Measurements from ENCODE around the gene ZNF593OS. TPM values are rescaled to one million over a fixed set of nuclear protein-coding genes. Genes with fewer than 3 reads are reported as not detected.

ZNF593OS gene
- total RNA-seq: not detected

DNA sequence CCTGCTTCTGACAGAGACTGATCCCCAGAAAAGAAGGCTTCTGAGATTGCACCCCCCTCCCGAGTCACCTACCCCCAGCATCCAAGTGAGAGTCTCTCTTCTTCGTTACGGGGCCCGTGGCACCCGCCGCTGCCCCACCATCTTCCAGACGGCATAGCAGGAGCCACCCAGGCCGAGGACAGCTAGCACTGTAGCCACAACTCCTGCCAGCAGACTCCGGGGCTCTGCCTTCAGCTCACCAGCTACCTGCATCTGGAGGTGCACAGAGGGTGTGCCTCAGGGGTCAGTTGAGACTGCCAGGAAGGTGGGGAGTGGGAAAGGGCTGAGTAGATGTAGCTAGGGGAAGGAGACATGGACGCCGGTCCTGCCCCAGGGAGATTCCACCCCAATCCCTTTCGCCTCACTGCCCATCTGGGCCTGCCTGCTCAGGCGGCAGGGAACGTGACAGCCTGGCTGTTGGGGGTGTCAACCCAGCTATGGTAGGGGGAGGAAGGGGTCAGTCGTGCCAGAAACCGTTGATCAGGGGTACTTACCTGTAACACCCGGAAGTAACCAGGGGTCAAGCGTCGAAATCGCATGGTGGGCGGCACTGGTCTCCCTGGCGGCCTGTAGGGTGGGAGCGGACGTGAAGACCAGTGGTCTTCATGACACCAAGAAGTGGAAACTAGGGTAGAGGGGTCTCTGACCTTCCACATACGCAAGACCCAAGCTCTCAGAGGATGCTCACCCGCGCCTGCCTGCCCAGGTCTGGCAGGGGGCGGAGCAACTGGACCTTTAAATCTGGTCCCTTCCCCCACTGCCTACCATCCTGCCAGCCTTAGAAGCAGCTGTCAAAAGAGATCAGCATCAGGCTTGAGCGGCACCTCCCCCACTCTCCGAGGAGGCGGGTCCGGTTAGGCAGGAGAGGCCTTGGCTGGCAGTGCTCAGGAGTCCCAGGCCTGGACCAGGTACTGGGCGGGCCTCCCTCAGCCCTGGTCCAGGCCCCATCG is at the start of gene ZNF593OS:
Gene ZNF593OS, minus strand, starts transcription at position 749 of the 989 bp plus-strand sequence. Its CDS starts 171 bp downstream, at position 578.
- no peak for ATAC-seq
- ChIA-PET CTCF (interaction anchor here (0.9 to 4.2 kb wide), 4 partner anchors 26 to 150 kb away, joined by 4 to 69 read pairs (median 6); partner anchors contain the start of gene CEP85), POLR2A (interaction anchor here (1.1 kb wide), 2 partner anchors 15 to 64 kb away, joined by 3 read pairs; no protein-coding TSS in a partner anchor)
- peaks cover 22% of the 10 kb centered on the region for H3K4me1 Mint-ChIP-seq (ENCODE audit: low read depth)
- H3K4me3 Mint-ChIP-seq: peak within 1 kb of the TSS; percentile 89
- H3K36me3 Mint-ChIP-seq (ENCODE audit: low read depth): peaks cover 4% of the 10 kb centered on the region
- H3K27ac Mint-ChIP-seq: no peak within 1 kb of the TSS
- H3K9me3 Mint-ChIP-seq (ENCODE audit: insufficient read depth): no peaks in the 10 kb centered on the region
- peaks cover 6% of the 10 kb centered on the region for H3K27me3 Mint-ChIP-seq (ENCODE audit: low read depth)
- no peak for DNase-seq

DNA sequence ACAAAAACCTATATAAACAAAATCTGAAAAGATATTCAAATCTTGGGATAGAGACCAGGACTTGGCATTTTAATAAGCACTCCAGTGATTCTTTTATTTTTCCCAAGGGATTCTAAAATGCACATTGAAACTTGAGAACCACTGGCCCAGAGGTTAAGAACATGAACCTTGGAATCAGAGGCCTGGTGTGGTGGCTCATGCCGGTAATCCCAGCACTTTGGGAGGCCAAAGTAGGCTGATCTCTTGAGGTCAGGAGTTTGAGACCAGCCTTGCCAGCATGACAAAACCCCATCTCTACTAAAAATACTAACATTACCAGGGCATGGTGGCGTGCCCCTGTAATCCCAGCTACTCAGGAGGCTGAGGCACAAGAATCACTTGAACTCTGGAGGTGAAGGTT is 49.5 kb upstream of the ZNF593OS start:
- DNase-seq (no peak), ATAC-seq (no peak)
- ChIA-PET CTCF (interaction anchor here (4.5 kb wide), 1 partner anchor 13 kb away, joined by 28 read pairs; the partner anchor contains the start of gene CEP85), POLR2A (no interaction called here)
- Mint-ChIP-seq H3K4me3 (no peak overlapping the region), H3K27me3 (ENCODE audit: low read depth) (peaks cover 26% of the 10 kb centered on the region), H3K9me3 (ENCODE audit: insufficient read depth) (no peaks in the 10 kb centered on the region), H3K36me3 (ENCODE audit: low read depth) (no peaks in the 10 kb centered on the region), H3K27ac (no peak overlapping the region), H3K4me1 (ENCODE audit: low read depth) (peaks cover 11% of the 10 kb centered on the region)

GRCh38 chr1:26220199-26220912 is 48.7 kb upstream of the ZNF593OS start:
- DNase-seq (no peak), ATAC-seq (no peak)
- CTCF ChIA-PET: interaction anchor here (4.5 kb wide), 1 partner anchor 13 kb away, joined by 28 read pairs; the partner anchor contains the start of gene CEP85
- Mint-ChIP-seq H3K27me3 (ENCODE audit: low read depth) (peaks cover 20% of the 10 kb centered on the region), H3K4me3 (no peak overlapping the region), H3K27ac (no peak overlapping the region), H3K4me1 (ENCODE audit: low read depth) (peaks cover 5% of the 10 kb centered on the region), H3K9me3 (ENCODE audit: insufficient read depth) (no peaks in the 10 kb centered on the region), H3K36me3 (ENCODE audit: low read depth) (no peaks in the 10 kb centered on the region)
- POLR2A ChIA-PET: no interaction called here

GRCh38 chr1:26218906-26219494 is 47.4 kb upstream of the ZNF593OS start:
- Mint-ChIP-seq H3K9me3 (ENCODE audit: insufficient read depth) (no peaks in the 10 kb centered on the region), H3K4me1 (ENCODE audit: low read depth) (no peaks in the 10 kb centered on the region), H3K27ac (no peak overlapping the region), H3K4me3 (no peak overlapping the region), H3K36me3 (ENCODE audit: low read depth) (no peaks in the 10 kb centered on the region), H3K27me3 (ENCODE audit: low read depth) (peaks cover 8% of the 10 kb centered on the region)
- POLR2A ChIA-PET: no interaction called here
- DNase-seq (no peak), ATAC-seq (no peak)
- CTCF ChIA-PET: no interaction called here

DNA sequence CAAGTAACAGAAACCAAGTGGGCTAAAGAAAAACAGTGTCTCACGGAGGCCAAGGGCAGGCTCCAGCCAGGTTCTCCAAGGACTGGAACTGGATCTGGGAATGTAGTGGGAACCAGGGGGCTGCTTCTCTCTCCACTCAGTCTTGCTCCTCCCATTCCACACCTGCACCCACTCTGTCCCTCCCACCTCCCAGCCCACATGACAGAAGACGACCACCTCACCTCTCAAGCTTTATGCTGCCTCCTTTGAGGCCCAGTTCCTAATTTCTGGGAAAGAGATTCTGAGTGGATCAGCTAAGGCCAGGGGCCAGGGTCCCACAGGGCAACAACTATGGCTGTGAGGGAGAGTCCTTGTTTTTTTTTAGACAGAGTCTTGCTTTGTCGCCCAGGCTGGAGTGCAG is 43.6 kb upstream of the ZNF593OS start:
- POLR2A ChIA-PET: no interaction called here
- H3K9me3 Mint-ChIP-seq (ENCODE audit: insufficient read depth): no peaks in the 10 kb centered on the region
- CTCF ChIA-PET: interaction anchor here (1.9 kb wide), 1 partner anchor 19 kb away, joined by 4 read pairs; the partner anchor contains the start of gene CEP85

DNA sequence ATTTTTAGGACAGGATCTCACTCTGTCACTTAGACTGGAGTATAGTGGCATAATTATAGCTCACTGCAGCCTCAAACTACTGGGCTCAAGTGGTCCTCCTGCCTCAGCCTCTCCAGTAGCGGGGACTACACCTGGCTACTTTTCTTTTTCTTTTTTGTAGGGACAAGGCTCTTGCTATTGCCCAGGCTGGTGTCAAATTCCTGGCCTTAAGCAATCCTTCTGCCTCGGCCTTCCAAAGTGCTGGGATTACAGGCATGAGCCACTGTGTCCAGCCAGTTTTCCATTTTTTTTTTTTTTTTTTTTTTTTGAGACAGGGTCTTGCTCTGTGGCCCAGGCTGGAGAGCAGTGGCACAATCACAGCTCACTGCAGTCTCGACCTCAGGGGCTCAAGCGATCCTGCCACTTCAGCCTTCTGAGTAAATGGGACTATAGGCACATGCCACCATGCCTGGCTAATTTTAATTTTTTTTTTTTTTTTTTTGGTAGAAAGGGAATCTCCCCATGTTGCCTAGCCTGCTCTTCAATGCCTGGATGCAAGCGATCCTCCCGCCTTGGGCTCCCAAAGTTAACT is 41.8 kb upstream of the ZNF593OS start:
- no peak for ATAC-seq
- peaks cover 15% of the 10 kb centered on the region for H3K27me3 Mint-ChIP-seq (ENCODE audit: low read depth)
- no peaks in the 10 kb centered on the region for H3K9me3 Mint-ChIP-seq (ENCODE audit: insufficient read depth)
- H3K4me1 Mint-ChIP-seq (ENCODE audit: low read depth): no peaks in the 10 kb centered on the region
- no peaks in the 10 kb centered on the region for H3K36me3 Mint-ChIP-seq (ENCODE audit: low read depth)
- ChIA-PET POLR2A (no interaction called here), CTCF (interaction anchor here (0.5 to 1.9 kb wide), 4 partner anchors 20 to 256 kb away, joined by 3 to 9 read pairs (median 4); partner anchors contain the start of genes CEP85 and ZNF593)
- H3K27ac Mint-ChIP-seq: no peak overlapping the region
- DNase-seq: no peak
- H3K4me3 Mint-ChIP-seq: no peak overlapping the region

More for the DNA sequence above, 43.6 kb upstream of the ZNF593OS start:
- ATAC-seq: no peak
- no peak overlapping the region for H3K4me3 Mint-ChIP-seq
- no peak overlapping the region for H3K27ac Mint-ChIP-seq
- H3K36me3 Mint-ChIP-seq (ENCODE audit: low read depth): no peaks in the 10 kb centered on the region
- peaks cover 9% of the 10 kb centered on the region for H3K27me3 Mint-ChIP-seq (ENCODE audit: low read depth)
- no peak for DNase-seq
- no peaks in the 10 kb centered on the region for H3K4me1 Mint-ChIP-seq (ENCODE audit: low read depth)

DNA sequence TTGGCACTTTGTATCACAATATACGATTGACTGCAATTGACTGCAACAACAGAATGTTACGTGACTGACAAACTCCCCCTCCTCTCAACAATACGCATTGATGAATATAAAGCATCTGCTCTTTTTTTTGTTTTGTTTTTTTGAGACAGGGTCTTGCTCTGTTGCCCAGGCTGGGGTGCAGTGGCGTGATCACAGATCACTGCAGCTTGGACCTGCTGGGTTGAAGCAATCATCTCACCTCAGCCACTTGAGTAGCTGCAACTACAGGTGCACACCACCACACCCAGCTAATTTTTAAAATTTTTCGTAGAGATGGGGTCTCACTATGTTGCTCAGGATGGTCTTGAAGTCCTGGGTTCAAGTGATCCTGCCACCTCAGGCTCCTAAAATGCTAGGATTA is 41.1 kb upstream of the ZNF593OS start:
- no peaks in the 10 kb centered on the region for H3K9me3 Mint-ChIP-seq (ENCODE audit: insufficient read depth)
- no peak overlapping the region for H3K4me3 Mint-ChIP-seq
- peaks cover 15% of the 10 kb centered on the region for H3K27me3 Mint-ChIP-seq (ENCODE audit: low read depth)
- CTCF ChIA-PET: interaction anchor here (1.0 to 1.4 kb wide), 2 partner anchors 21 to 43 kb away, joined by 3 to 9 read pairs; partner anchors contain the start of genes CEP85 and ZNF593
- no peaks in the 10 kb centered on the region for H3K4me1 Mint-ChIP-seq (ENCODE audit: low read depth)
- no peak overlapping the region for H3K27ac Mint-ChIP-seq
- H3K36me3 Mint-ChIP-seq (ENCODE audit: low read depth): no peaks in the 10 kb centered on the region
- no peak for ATAC-seq
- POLR2A ChIA-PET: no interaction called here
- no peak for DNase-seq

GRCh38 chr1:26210147-26210870 is 38.7 kb upstream of the ZNF593OS start:
- Mint-ChIP-seq H3K9me3 (ENCODE audit: insufficient read depth) (no peaks in the 10 kb centered on the region), H3K27me3 (ENCODE audit: low read depth) (peaks cover 15% of the 10 kb centered on the region), H3K4me1 (ENCODE audit: low read depth) (no peaks in the 10 kb centered on the region), H3K4me3 (no peak overlapping the region), H3K36me3 (ENCODE audit: low read depth) (no peaks in the 10 kb centered on the region), H3K27ac (no peak overlapping the region)
- DNase-seq (no peak), ATAC-seq (no peak)
- POLR2A ChIA-PET: no interaction called here
- CTCF ChIA-PET: interaction anchor here (0.7 to 2.8 kb wide), 5 partner anchors 14 to 181 kb away, joined by 3 to 19 read pairs (median 3); partner anchors contain the start of gene CEP85

DNA sequence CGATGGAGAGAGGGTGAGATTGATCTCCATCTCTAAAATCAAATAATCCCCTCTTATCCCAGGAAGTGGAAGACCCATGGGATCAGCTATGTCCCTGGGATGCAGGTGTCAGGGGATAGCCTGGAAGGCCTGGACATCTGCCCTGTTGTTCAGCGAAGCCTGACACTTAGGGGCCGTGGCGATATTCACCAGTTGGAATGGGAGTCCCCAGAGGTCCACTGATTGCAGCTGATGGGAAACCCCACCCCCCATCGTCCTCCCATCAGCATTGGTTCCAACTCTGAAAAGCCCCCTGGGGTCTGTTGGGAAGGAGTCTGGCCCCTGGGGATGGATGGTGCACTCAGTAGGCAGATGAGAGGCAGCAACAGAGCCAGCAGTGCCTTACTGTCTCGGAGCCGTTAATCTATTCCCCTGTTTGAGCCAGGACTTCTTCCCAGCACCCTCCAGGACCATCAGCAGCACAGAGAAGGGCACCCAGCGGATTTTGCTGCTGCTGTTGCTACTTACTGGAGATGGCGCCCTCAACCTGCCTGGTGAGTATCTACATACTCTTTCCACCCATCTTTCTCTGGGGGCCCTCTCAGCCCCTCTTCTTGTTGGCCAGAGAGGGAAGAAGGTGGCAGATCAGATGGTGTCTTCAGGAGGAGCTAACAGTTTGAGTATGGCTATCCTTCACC is 32.1 kb upstream of the ZNF593OS start:
- CTCF ChIA-PET: interaction anchor here (0.7 to 4.2 kb wide), 10 partner anchors 12 to 214 kb away, joined by 3 to 34 read pairs (median 4); partner anchors contain the start of genes CD52, CEP85, ZNF593 and ZNF683
- Mint-ChIP-seq H3K4me1 (ENCODE audit: low read depth) (peaks cover 37% of the 10 kb centered on the region), H3K9me3 (ENCODE audit: insufficient read depth) (no peaks in the 10 kb centered on the region), H3K27ac (no peak overlapping the region), H3K36me3 (ENCODE audit: low read depth) (no peaks in the 10 kb centered on the region), H3K4me3 (no peak overlapping the region), H3K27me3 (ENCODE audit: low read depth) (peaks cover 4% of the 10 kb centered on the region)
- no peak for DNase-seq
- ATAC-seq: no peak
- POLR2A ChIA-PET: no interaction called here

GRCh38 chr1:26200413-26200812 is 28.8 kb upstream of the ZNF593OS start:
- peak overlapping the region; percentile 47 for H3K27ac Mint-ChIP-seq
- no peak for DNase-seq

More at GRCh38 chr1:26200413-26200812, 28.8 kb upstream of the ZNF593OS start:
- ChIA-PET CTCF (interaction anchor here (2.1 to 2.4 kb wide), 2 partner anchors 31 to 34 kb away, joined by 7 to 9 read pairs; partner anchors contain the start of genes C1orf232, CEP85 and ZNF593), POLR2A (no interaction called here)
- Mint-ChIP-seq H3K4me1 (ENCODE audit: low read depth) (peaks cover 37% of the 10 kb centered on the region), H3K9me3 (ENCODE audit: insufficient read depth) (no peaks in the 10 kb centered on the region), H3K27me3 (ENCODE audit: low read depth) (peaks cover 4% of the 10 kb centered on the region), H3K4me3 (no peak overlapping the region), H3K36me3 (ENCODE audit: low read depth) (no peaks in the 10 kb centered on the region)
- no peak for ATAC-seq

Data from activated CD8-positive, alpha-beta T cell treated with anti-CD3 and anti-CD28 coated beads, Interleukin-2, amount 10 ng/mL, durations not matched to agents 7 days and 5 days (primary cell).